Ovary (tissue), 3 donors: Measurements from ENCODE around the gene DCAF8.

ENCODE experiments used
- EP300 ChIP-seq: sonication (generic); formaldehyde crosslinking; IDR thresholded peaks from one replicate; pipeline ENCODE4 v1.6.1; 2017; ENCODE audit warnings: antibody characterized with exemption
- POLR2A ChIP-seq: fragments of 450-650 bp; IDR thresholded peaks from one replicate; pipeline ENCODE4 v1.6.1; 2017; ENCODE audit warnings: antibody characterized with exemption, mild to moderate bottlenecking, moderate library complexity
- TF ChIP-seq, protein P1 (sequence below), 3 donors: fragments of 450-650 bp in 2 of 3; fragments of 200-600 bp in 1 of 3; IDR thresholded peaks; one replicate each; pipeline versions ENCODE4 v1.5.1 to v1.8.0; 2016 to 2022; ENCODE audit warnings: antibody characterized with exemption in 3 of 3, mild to moderate bottlenecking in 1 of 3
- donor health status: DM: no; HTN: no; CAD: no.

DNA sequence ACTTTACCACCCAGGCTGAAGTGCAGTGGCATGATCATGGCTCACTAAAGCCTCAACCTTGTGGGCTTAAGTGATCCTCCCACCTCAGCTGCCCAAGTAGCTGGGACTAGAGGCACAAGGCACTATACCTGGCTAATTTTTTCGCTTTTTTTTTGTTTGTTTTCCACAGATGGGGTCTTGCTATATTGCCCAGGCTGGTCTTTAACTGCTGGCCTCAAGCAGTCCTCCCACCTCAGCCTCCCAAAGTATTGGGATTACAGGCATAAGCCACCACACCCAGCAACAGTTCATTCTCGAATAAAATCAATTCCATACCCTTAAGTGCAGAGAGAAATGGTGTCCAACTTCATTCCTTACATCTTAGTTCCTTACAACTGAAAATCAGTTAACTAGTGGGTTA lies 24.8 kb downstream of the DCAF8 start:
- TF ChIP-seq, protein P1, sequence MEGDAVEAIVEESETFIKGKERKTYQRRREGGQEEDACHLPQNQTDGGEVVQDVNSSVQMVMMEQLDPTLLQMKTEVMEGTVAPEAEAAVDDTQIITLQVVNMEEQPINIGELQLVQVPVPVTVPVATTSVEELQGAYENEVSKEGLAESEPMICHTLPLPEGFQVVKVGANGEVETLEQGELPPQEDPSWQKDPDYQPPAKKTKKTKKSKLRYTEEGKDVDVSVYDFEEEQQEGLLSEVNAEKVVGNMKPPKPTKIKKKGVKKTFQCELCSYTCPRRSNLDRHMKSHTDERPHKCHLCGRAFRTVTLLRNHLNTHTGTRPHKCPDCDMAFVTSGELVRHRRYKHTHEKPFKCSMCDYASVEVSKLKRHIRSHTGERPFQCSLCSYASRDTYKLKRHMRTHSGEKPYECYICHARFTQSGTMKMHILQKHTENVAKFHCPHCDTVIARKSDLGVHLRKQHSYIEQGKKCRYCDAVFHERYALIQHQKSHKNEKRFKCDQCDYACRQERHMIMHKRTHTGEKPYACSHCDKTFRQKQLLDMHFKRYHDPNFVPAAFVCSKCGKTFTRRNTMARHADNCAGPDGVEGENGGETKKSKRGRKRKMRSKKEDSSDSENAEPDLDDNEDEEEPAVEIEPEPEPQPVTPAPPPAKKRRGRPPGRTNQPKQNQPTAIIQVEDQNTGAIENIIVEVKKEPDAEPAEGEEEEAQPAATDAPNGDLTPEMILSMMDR (IDR thresholded peaks at IDR 0.05), result no peak
- TF ChIP-seq POLR2A (no peak), EP300 (no peak)
